ENCODE data around the gene IFITM5.
A peak's percentile ranks its signal among the peaks of the same experiment; 100 is the strongest.
"Not testable (repeated sequence)": the region's sequence is repeated elsewhere in the genome, so short reads cannot be mapped to it uniquely, and the experiment has no call there.

Gene IFITM5

GRCh38 chr11:333616-334263, 34.4 kb upstream of the IFITM5 start:
- not testable (repeated sequence) for H3K27me3 ChIP-seq (ENCODE audit: control insufficient read depth, insufficient read depth, low read length); H3K4me3 ChIP-seq (ENCODE audit: low read length); H3K9me3 ChIP-seq (ENCODE audit: control insufficient read depth, low read length); H3K9ac ChIP-seq (ENCODE audit: low read length); H3K36me3 ChIP-seq (ENCODE audit: control insufficient read depth, insufficient read depth, low read length)
- peaks cover 12% of the 10 kb centered on the region for H3K4me1 ChIP-seq (ENCODE audit: control insufficient read depth, insufficient read depth, low read length)

GRCh38 chr11:332651-333480, 33.5 kb upstream of the IFITM5 start:
- H3K36me3 ChIP-seq (ENCODE audit: control insufficient read depth, insufficient read depth, low read length), result no peaks in the 10 kb centered on the region
- H3K4me1 ChIP-seq (ENCODE audit: control insufficient read depth, insufficient read depth, low read length), result peaks cover 12% of the 10 kb centered on the region
- no peak overlapping the region for H3K4me3 ChIP-seq (ENCODE audit: low read length)

GRCh38 chr11:331358-332060, 32.2 kb upstream of the IFITM5 start:
- Histone ChIP-seq H3K4me3 (ENCODE audit: low read length) (no peak overlapping the region), H3K36me3 (ENCODE audit: control insufficient read depth, insufficient read depth, low read length) (no peaks in the 10 kb centered on the region), H3K4me1 (ENCODE audit: control insufficient read depth, insufficient read depth, low read length) (peaks cover 20% of the 10 kb centered on the region), H3K9me3 (ENCODE audit: control insufficient read depth, low read length) (no peaks in the 10 kb centered on the region), H3K27me3 (ENCODE audit: control insufficient read depth, insufficient read depth, low read length) (peaks cover 4% of the 10 kb centered on the region), H3K9ac (ENCODE audit: low read length) (no peak overlapping the region)

More at GRCh38 chr11:332651-333480, 33.5 kb upstream of the IFITM5 start:
- peaks cover 4% of the 10 kb centered on the region for H3K27me3 ChIP-seq (ENCODE audit: control insufficient read depth, insufficient read depth, low read length)
- H3K9ac ChIP-seq (ENCODE audit: low read length), result no peak overlapping the region
- H3K9me3 ChIP-seq (ENCODE audit: control insufficient read depth, low read length), result no peaks in the 10 kb centered on the region

GRCh38 chr11:330694-331357, 31.5 kb upstream of the IFITM5 start:
- H3K4me3 ChIP-seq (ENCODE audit: low read length), result no peak overlapping the region
- peaks cover 17% of the 10 kb centered on the region for H3K4me1 ChIP-seq (ENCODE audit: control insufficient read depth, insufficient read depth, low read length)
- H3K36me3 ChIP-seq (ENCODE audit: control insufficient read depth, insufficient read depth, low read length), result no peaks in the 10 kb centered on the region
- H3K27me3 ChIP-seq (ENCODE audit: control insufficient read depth, insufficient read depth, low read length), result peaks cover 4% of the 10 kb centered on the region
- no peak overlapping the region for H3K9ac ChIP-seq (ENCODE audit: low read length)
- no peaks in the 10 kb centered on the region for H3K9me3 ChIP-seq (ENCODE audit: control insufficient read depth, low read length)

DNA sequence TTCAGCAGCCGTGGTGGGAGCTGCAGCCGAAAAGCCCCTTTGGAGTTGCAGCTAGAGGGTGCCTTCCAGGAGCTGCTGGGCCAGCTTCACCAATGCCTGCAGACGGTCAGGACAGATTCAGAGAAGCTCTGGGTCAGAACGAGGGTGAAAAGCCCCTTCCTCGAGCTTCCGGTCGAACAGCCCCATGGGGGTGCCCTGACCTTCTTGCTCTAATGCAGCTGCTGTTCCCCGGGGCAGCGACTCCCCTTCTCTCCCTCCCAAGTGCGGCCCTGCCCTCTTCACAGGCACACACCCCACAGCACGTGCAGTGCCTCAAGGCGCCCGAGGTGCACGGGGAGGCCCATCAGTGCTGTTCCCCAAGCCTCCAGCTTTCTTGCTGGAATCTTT, 31.0 kb upstream of the IFITM5 start:
- Histone ChIP-seq H3K9me3 (ENCODE audit: control insufficient read depth, low read length) (no peaks in the 10 kb centered on the region), H3K4me1 (ENCODE audit: control insufficient read depth, insufficient read depth, low read length) (peaks cover 12% of the 10 kb centered on the region), H3K4me3 (ENCODE audit: low read length) (no peak overlapping the region), H3K27me3 (ENCODE audit: control insufficient read depth, insufficient read depth, low read length) (peaks cover 4% of the 10 kb centered on the region), H3K9ac (ENCODE audit: low read length) (no peak overlapping the region), H3K36me3 (ENCODE audit: control insufficient read depth, insufficient read depth, low read length) (no peaks in the 10 kb centered on the region)

- H3K36me3 ChIP-seq (ENCODE audit: control insufficient read depth, insufficient read depth, low read length), result no peaks in the 10 kb centered on the region
- H3K4me1 ChIP-seq (ENCODE audit: control insufficient read depth, insufficient read depth, low read length), result peaks cover 12% of the 10 kb centered on the region
Measured at GRCh38 chr11:329886-330253, 30.5 kb upstream of the IFITM5 start.

DNA sequence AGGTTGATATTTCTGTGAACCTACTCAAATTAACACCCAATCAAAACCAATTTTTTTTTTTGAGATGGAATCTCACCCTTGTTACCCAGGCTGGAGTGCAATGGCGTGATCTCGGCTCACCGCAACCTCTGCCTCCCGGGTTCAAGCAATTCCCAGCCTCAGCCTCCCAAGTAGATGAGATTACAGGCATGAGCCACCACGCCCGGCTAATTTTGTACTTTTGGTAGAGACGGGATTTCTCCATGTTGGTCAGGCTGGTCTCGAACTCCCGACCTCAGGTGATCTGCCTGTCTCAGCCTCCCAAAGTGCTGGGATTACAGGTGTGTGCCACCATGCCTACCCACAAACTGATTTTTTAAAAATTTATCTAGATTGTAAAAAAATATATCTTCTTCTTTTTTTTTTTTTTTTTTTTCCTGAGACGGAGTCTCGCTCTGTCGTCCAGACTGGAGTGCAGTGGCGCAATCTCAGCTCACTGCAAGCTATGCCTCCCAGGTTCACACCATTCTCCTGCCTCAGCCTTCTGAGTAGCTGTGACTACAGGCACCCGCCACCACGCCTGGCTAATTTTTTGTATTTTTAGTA, 29.3 kb upstream of the IFITM5 start:
- H3K9ac ChIP-seq (ENCODE audit: low read length); H3K36me3 ChIP-seq (ENCODE audit: control insufficient read depth, insufficient read depth, low read length); H3K27me3 ChIP-seq (ENCODE audit: control insufficient read depth, insufficient read depth, low read length); H3K9me3 ChIP-seq (ENCODE audit: control insufficient read depth, low read length); H3K4me3 ChIP-seq (ENCODE audit: low read length): not testable (repeated sequence)
- peaks cover 12% of the 10 kb centered on the region for H3K4me1 ChIP-seq (ENCODE audit: control insufficient read depth, insufficient read depth, low read length)

More at GRCh38 chr11:329886-330253, 30.5 kb upstream of the IFITM5 start:
- H3K9me3 ChIP-seq (ENCODE audit: control insufficient read depth, low read length), result no peaks in the 10 kb centered on the region
- H3K4me3 ChIP-seq (ENCODE audit: low read length), result no peak overlapping the region
- peaks cover 4% of the 10 kb centered on the region for H3K27me3 ChIP-seq (ENCODE audit: control insufficient read depth, insufficient read depth, low read length)
- H3K9ac ChIP-seq (ENCODE audit: low read length), result no peak overlapping the region

GRCh38 chr11:328012-328411, 28.7 kb upstream of the IFITM5 start:
- H3K4me1 ChIP-seq (ENCODE audit: control insufficient read depth, insufficient read depth, low read length), result peaks cover 12% of the 10 kb centered on the region
- H3K9ac ChIP-seq (ENCODE audit: low read length), result no peak overlapping the region
- H3K36me3 ChIP-seq (ENCODE audit: control insufficient read depth, insufficient read depth, low read length), result no peaks in the 10 kb centered on the region
- H3K4me3 ChIP-seq (ENCODE audit: low read length), result no peak overlapping the region
- no peaks in the 10 kb centered on the region for H3K9me3 ChIP-seq (ENCODE audit: control insufficient read depth, low read length)
- H3K27me3 ChIP-seq (ENCODE audit: control insufficient read depth, insufficient read depth, low read length), result peaks cover 2% of the 10 kb centered on the region

DNA sequence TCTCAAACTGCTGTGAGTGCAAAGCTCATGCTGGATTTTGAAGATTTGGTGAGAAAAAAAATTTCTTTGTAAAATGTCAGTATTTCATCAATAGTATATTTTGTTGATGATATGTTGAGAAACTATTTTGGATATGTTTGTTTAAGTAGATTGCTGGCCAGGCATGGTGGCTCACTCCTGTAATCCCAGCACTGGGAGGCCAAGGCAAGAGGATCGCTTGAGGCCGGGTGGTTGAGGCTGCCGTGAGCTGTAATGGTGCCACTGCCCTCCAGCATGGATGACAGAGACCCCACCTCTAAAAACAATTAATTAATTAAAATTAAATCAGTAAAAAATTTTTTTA, 28.2 kb upstream of the IFITM5 start:
- Histone ChIP-seq H3K4me3 (ENCODE audit: low read length) (no peak overlapping the region), H3K9me3 (ENCODE audit: control insufficient read depth, low read length) (no peaks in the 10 kb centered on the region), H3K27me3 (ENCODE audit: control insufficient read depth, insufficient read depth, low read length) (no peaks in the 10 kb centered on the region), H3K4me1 (ENCODE audit: control insufficient read depth, insufficient read depth, low read length) (peaks cover 12% of the 10 kb centered on the region), H3K9ac (ENCODE audit: low read length) (no peak overlapping the region), H3K36me3 (ENCODE audit: control insufficient read depth, insufficient read depth, low read length) (no peaks in the 10 kb centered on the region)

- Histone ChIP-seq H3K27me3 (ENCODE audit: control insufficient read depth, insufficient read depth, low read length) (no peaks in the 10 kb centered on the region), H3K36me3 (ENCODE audit: control insufficient read depth, insufficient read depth, low read length) (no peaks in the 10 kb centered on the region), H3K9ac (ENCODE audit: low read length) (peak overlapping the region; percentile 41), H3K4me1 (ENCODE audit: control insufficient read depth, insufficient read depth, low read length) (peaks cover 12% of the 10 kb centered on the region), H3K4me3 (ENCODE audit: low read length) (no peak overlapping the region), H3K9me3 (ENCODE audit: control insufficient read depth, low read length) (no peaks in the 10 kb centered on the region)
Measured at GRCh38 chr11:326842-327580, 27.7 kb upstream of the IFITM5 start.

DNA sequence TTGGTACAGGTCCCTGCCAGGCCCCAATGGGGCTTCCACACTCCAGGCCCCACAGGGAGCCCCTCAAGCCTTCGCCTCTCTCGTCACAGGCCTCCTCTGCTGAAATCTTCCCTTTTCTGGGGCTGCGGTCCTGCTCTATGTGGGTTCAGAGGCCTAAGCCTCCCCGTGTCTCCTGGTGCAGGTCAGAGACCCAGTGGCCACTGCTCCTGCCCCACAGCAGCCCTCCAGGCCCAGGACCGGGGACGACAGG, 27.2 kb upstream of the IFITM5 start:
- H3K9ac ChIP-seq (ENCODE audit: low read length), result peak overlapping the region; percentile 41
- no peaks in the 10 kb centered on the region for H3K9me3 ChIP-seq (ENCODE audit: control insufficient read depth, low read length)
- H3K4me3 ChIP-seq (ENCODE audit: low read length), result no peak overlapping the region
- peaks cover 12% of the 10 kb centered on the region for H3K4me1 ChIP-seq (ENCODE audit: control insufficient read depth, insufficient read depth, low read length)
- H3K27me3 ChIP-seq (ENCODE audit: control insufficient read depth, insufficient read depth, low read length), result no peaks in the 10 kb centered on the region
- H3K36me3 ChIP-seq (ENCODE audit: control insufficient read depth, insufficient read depth, low read length), result no peaks in the 10 kb centered on the region
